Measurements from ENCODE around the gene OSGIN1. TPM values are rescaled to one million over a fixed set of nuclear protein-coding genes. Genes with fewer than 3 reads are reported as not detected.
A peak's percentile ranks its signal among the peaks of the same experiment; 100 is the strongest.

OSGIN1 gene
- total and polyA plus RNA-seq, 8 donors, result 3.6 to 15.9 (median 3.9) TPM

DNA sequence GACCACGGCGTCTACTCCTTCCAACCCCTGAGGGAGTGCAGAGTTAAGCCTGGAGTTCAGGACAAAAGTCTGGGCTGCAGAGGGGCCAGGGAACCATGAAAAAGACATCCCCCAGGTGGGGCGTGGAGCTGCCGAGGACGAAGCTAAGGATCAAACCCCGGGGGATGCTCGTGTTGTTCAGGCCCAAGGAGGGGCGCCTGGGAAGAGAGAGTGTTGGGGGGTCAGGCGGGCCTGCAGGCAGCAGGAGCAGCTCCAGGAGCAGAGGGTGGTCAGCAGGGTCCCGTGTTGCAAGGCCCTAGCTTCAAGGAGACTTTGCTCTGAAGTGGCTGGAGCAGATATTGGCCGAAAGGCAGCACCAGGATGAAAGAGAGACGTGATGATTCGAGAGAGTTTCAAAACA is 41.7 kb downstream of the OSGIN1 start:
- H3K4me3 ChIP-seq, result no peak overlapping the region
- DNase-seq (peak in 1 of 6 donors; percentile 30), FAIRE-seq (no peak), ATAC-seq (no peak)
- H3K27ac ChIP-seq, result no peak overlapping the region
- WGBS, 2 donors, result 85 to 90% methylated on average over 13 of the region's 13 CpGs
- no peaks in the 10 kb centered on the region for H3K36me3 ChIP-seq
- intact Hi-C loops (cut with DNase I), result no loop called here
- H3K27me3 ChIP-seq, result no peaks in the 10 kb centered on the region
- H3K4me1 ChIP-seq, result no peaks in the 10 kb centered on the region
- H3K9me3 ChIP-seq, result no peaks in the 10 kb centered on the region
- TF ChIP-seq, protein P1, sequence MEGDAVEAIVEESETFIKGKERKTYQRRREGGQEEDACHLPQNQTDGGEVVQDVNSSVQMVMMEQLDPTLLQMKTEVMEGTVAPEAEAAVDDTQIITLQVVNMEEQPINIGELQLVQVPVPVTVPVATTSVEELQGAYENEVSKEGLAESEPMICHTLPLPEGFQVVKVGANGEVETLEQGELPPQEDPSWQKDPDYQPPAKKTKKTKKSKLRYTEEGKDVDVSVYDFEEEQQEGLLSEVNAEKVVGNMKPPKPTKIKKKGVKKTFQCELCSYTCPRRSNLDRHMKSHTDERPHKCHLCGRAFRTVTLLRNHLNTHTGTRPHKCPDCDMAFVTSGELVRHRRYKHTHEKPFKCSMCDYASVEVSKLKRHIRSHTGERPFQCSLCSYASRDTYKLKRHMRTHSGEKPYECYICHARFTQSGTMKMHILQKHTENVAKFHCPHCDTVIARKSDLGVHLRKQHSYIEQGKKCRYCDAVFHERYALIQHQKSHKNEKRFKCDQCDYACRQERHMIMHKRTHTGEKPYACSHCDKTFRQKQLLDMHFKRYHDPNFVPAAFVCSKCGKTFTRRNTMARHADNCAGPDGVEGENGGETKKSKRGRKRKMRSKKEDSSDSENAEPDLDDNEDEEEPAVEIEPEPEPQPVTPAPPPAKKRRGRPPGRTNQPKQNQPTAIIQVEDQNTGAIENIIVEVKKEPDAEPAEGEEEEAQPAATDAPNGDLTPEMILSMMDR (IDR thresholded peaks at IDR 0.05), result no peak

DNA sequence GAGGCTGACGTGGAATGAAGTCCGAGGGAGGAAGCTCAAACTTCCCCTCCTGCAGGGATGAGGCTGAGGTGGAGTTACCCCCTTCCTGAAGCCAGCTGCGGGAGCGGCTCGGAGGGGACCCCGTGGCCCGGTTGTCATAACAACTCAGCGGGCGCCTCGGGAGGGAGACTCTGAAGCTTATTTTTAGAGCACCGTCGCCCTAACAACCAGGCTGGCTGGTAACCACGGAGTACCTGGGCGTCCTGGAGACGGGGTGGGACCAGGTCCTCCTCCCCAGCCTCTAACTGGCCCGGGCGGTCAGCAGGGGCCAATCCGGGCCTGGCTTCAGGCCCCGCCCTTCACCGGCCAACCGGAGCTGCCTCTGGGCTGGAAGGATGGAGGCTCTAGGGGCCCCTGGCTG is 42.7 kb downstream of the OSGIN1 start:
- Histone ChIP-seq H3K27ac (no peak overlapping the region), H3K4me3 (no peak overlapping the region), H3K36me3 (no peaks in the 10 kb centered on the region), H3K27me3 (no peaks in the 10 kb centered on the region), H3K4me1 (no peaks in the 10 kb centered on the region), H3K9me3 (no peaks in the 10 kb centered on the region)
- FAIRE-seq (no peak), ATAC-seq (peak in 3 of 4 donors; percentile 62 to 87 (median 85)), DNase-seq (peak in 4 of 6 donors; percentile 27 to 63 (median 36))
- intact Hi-C loops (cut with DNase I), result no loop called here
- TF ChIP-seq, protein P1 (IDR thresholded peaks at IDR 0.05), result no peak
- WGBS, 2 donors, result 36 to 41% methylated on average over 21 of the region's 21 CpGs

DNA sequence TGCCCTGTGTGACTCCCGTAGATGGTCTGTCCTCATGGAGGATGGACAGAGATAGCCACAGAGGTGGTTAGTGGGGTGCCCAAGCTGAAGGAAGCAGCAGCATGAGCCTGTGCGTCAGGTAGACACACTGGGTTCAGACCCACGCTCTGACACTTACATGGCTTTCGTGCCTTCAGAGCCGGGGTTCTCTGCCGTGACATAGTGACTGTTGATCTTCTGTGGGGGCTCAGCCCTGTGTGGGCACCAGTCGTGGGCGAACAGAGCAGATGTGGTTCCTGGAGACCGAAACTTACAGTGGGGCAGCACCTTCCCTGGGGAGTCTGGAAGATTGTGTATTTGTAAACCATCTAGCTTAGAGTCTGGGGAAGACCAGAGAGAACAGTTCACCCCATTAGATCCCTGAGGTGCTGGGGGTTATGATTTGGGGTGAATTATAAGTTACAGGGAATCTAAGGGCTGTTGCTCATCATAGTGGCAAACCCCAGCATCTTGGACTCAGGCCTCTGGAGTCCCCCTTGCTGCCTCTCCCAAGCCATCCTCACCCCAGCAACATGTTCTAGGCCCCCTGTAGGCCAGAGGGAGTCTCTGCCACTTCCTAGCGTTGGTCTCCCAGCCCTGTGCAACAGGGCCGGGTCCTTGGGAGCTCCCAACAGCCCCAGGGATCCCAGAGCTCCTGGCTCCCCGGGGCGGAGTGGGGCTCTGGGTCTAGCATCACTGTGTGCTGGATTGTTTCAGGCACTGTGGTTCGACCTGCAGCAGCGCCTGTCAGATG is 43.6 kb downstream of the OSGIN1 start:
- intact Hi-C loops (cut with DNase I), result no loop called here
- DNase-seq (peak in 1 of 6 donors; percentile 31), ATAC-seq (no peak), FAIRE-seq (no peak)
- Histone ChIP-seq H3K27me3 (no peaks in the 10 kb centered on the region), H3K36me3 (no peaks in the 10 kb centered on the region), H3K9me3 (no peaks in the 10 kb centered on the region), H3K4me1 (no peaks in the 10 kb centered on the region), H3K4me3 (no peak overlapping the region), H3K27ac (no peak overlapping the region)
- WGBS, 2 donors, result 81 to 87% methylated on average over 15 of the region's 15 CpGs
- TF ChIP-seq, protein P1 (IDR thresholded peaks at IDR 0.05), result no peak

DNA sequence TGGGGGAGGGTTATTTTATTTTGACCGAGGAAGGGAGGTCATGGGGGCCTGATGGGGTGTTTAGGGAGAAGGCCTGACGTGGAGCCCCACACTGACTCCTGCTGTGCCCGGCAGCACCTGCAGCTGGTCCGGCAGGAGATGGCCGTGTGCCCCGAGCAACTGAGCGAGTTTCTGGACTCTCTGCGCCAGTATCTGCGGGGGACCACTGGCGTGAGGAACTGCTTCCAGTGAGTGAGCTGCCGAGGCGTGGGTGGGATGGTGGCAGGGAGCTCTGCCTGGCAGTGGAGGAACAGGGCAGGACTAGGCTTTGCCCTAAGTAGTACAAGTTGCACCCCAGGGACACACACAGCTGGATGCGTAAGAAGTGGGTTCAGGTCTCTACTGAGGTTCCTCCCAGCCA is 45.1 kb downstream of the OSGIN1 start:
- Histone ChIP-seq H3K27ac (no peak overlapping the region), H3K4me3 (no peak overlapping the region), H3K36me3 (no peaks in the 10 kb centered on the region), H3K4me1 (no peaks in the 10 kb centered on the region), H3K27me3 (no peaks in the 10 kb centered on the region), H3K9me3 (no peaks in the 10 kb centered on the region)
- FAIRE-seq, result no peak
- TF ChIP-seq, protein P1 (IDR thresholded peaks at IDR 0.05), result no peak
- WGBS, 2 donors, result 87 to 92% methylated on average over 13 of the region's 13 CpGs
- peak in 1 of 6 donors; percentile 52 for DNase-seq
- intact Hi-C loops (cut with DNase I), result no loop called here
- no peak for ATAC-seq

DNA sequence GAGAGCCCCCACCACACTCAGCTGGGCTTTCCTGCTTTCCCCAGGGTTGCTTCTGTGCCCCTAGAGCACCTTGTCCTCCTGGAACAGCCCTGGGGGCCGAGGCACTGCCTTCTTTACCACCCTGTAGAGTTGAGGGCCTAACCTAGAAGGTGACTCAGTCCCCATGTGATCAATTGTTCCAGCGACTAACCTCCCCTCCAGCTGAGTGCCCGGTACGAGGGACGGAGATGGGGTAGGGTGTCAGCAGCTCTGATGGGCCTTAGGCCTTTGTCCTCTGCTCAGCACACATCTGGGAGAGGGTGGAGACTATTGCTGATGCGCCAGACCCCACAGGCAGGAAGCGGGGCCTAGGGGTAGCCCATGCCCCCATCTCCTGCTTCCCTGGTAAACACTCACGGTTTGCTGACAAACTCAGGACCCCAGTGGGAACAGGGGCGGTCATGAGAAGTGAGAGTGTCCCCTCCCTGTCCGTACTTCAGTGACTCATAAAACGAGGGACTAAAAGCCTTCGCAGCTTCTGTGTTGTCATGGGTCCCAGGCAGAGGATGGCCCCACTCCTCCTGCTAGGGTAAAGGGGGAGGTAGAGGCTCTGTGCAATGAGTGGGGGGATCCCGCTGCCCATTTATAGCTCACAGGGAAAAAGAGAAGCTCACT is 48.1 kb downstream of the OSGIN1 start:
- 81 to 84% methylated on average over 13 of the region's 13 CpGs for WGBS, 2 donors
- H3K4me3 ChIP-seq, result no peak overlapping the region
- TF ChIP-seq, protein P1 (IDR thresholded peaks at IDR 0.05), result no peak
- H3K36me3 ChIP-seq, result no peaks in the 10 kb centered on the region
- H3K27ac ChIP-seq, result no peak overlapping the region
- ATAC-seq, result no peak
- no peaks in the 10 kb centered on the region for H3K4me1 ChIP-seq
- peak in 1 of 6 donors; percentile 20 for DNase-seq
- H3K27me3 ChIP-seq, result no peaks in the 10 kb centered on the region
- intact Hi-C loops (cut with DNase I), result no loop called here
- H3K9me3 ChIP-seq, result no peaks in the 10 kb centered on the region
- no peak for FAIRE-seq
